Naive B cell (primary cell): ENCODE results near the gene ELAVL1. TPM values are rescaled to one million over a fixed set of nuclear protein-coding genes. Genes with fewer than 3 reads are reported as not detected.

Source experiments
- ATAC-seq, 2 donors: fragments of 150-1000 bp; cut with Tn5 transposase; 2 replicates each; pipeline ENCODE4 v1.10.0; 2021; ENCODE audit warnings: low read depth in 2 of 2, mild to moderate bottlenecking in 2 of 2, moderate library complexity in 2 of 2
- DNase-seq: peaks from one replicate; pipeline ENCODE4 v3.0.0; 2022
- H3K27ac Mint-ChIP-seq, 6 donors: one replicate each; pipeline ENCODE4 v1.8.0; 2020 to 2022; ENCODE audit warnings: mild to moderate bottlenecking in 6 of 6, mixed read lengths in 6 of 6, moderate library complexity in 5 of 6, inconsistent platforms in 2 of 6
- H3K27me3 Mint-ChIP-seq, 3 donors: one replicate each; pipeline ENCODE4 v1.8.0; 2021 to 2022; ENCODE audit warnings: mixed read lengths in 3 of 3, mild to moderate bottlenecking in 1 of 3
- H3K36me3 Mint-ChIP-seq, 2 donors: one replicate each; pipeline ENCODE4 v1.8.0; 2020 to 2022; ENCODE audit warnings: mixed read lengths in 2 of 2, inconsistent platforms in 1 of 2, mild to moderate bottlenecking in 1 of 2
- H3K4me1 Mint-ChIP-seq, 3 donors: one replicate each; pipeline ENCODE4 v1.8.0; 2020 to 2022; ENCODE audit warnings: mixed read lengths in 3 of 3, inconsistent platforms in 1 of 3, mild to moderate bottlenecking in 1 of 3, moderate library complexity in 1 of 3
- H3K4me3 Mint-ChIP-seq, 8 donors: one replicate each; pipeline ENCODE4 v1.8.0; 2020 to 2022; ENCODE audit warnings: mild to moderate bottlenecking in 8 of 8, mixed read lengths in 8 of 8, moderate library complexity in 8 of 8, inconsistent platforms in 2 of 8
- H3K9me3 Mint-ChIP-seq, 7 donors: one replicate each; pipeline ENCODE4 v1.8.0; 2020 to 2022; ENCODE audit warnings: mixed read lengths in 7 of 7, mild to moderate bottlenecking in 5 of 7, inconsistent platforms in 2 of 7, moderate library complexity in 1 of 7
- polyA plus RNA-seq, 6 donors: library from polyadenylated mRNA; unstranded; fragments of 300-500 nt; fragmentation: Illumina TruSeq; gene quantifications; one replicate each; pipeline ENCODE4 v1.2.3, GENCODE V29; 2021; ENCODE audit warnings: low read depth in 6 of 6

The ELAVL1 gene
- polyA plus RNA-seq, 6 donors from 2014 or later = 49.9 to 74.3 (median 59.4) TPM

DNA sequence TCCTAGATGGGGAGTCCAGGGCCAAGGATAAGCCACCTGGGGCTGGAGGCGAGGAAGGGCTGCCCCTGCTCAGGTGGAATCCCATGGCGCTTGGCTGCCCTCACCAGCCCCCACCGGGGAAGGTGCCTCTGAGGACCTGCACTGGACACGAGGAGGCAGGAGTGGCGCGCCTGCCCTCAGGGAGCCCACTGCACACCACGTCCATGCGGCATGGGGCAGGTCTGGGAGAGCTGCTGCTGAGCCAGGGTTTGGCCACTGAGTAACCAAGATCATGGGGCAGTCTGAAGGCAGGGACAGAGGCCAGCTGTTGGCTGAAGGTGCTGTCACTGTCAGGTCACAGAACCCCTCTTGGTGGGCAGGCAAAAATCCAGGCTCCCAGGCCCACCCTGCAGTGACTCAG lies 25.9 kb downstream of the ELAVL1 start:
- no peak for DNase-seq
- Mint-ChIP-seq H3K4me3 (no peak overlapping the region), H3K27me3 (no peaks in the 10 kb centered on the region), H3K9me3 (no peaks in the 10 kb centered on the region), H3K27ac (peak overlapping the region in 1 of 6 donors; percentile 71), H3K4me1 (peaks cover 6 to 8% (median 7%) of the 10 kb centered on the region in 3 donors), H3K36me3 (no peaks in the 10 kb centered on the region)
- no peak for ATAC-seq

DNA sequence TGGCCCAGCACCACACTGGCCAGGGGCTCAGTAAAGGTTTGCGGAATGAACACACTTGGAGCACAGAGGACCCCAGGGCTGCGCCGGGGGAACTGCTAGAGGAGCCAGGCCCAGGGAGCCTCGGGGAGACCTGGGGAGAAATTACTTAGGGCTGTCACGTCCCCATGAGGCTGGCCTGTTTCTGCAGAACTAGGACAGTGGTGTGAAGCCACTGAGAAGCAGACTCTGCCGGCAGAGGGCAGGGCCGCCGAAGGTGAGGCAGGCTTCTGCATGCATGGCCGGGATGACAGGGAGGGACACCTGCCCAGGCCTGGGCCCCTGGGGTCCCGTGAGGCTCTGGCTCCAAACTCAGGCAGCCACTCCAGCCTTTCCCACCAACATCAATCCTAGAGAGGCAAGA lies 26.4 kb downstream of the ELAVL1 start:
- Mint-ChIP-seq H3K27ac (no peak overlapping the region), H3K36me3 (no peaks in the 10 kb centered on the region), H3K9me3 (no peaks in the 10 kb centered on the region)

DNA sequence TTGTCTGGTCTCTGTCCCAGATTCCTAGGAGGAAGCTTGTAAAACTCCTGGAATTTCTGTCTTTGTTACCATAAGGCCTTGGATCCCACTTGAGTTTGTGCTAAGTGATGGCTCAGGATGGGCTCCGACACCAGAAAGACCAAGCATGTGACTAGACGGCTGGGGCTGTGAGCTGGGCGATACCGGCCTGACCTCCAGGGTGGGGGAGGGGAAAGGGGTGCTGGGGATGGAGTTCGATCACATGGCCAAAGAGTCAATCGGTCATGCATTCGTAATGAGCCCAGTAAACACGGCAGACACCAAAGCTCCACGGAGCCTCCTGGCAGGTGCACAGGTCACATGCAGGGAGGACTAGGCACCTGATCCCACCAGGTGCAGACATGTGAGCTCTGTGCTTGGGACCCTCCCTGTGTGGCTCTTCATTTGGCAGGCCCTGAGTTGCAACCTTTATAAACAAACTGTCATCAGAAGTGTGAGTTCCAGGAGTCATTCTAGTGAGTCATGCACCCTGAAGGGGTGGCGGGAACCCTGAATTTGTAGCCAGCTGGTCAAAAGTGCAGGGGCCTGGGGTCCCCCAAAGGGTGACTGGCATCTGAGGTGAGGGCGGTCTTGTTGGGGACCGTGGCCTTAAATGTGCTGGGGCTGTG lies 27.1 kb downstream of the ELAVL1 start:
- Mint-ChIP-seq H3K9me3 (no peaks in the 10 kb centered on the region), H3K36me3 (no peaks in the 10 kb centered on the region), H3K27ac (peak overlapping the region in 1 of 6 donors; percentile 38), H3K4me1 (no peaks in the 10 kb centered on the region), H3K27me3 (no peaks in the 10 kb centered on the region), H3K4me3 (no peak overlapping the region)
- DNase-seq (no peak), ATAC-seq (no peak)

More for the DNA sequence above, 26.4 kb downstream of the ELAVL1 start:
- ATAC-seq (no peak), DNase-seq (no peak)
- Mint-ChIP-seq H3K4me1 (peaks cover 2 to 4% (median 3%) of the 10 kb centered on the region in 3 donors), H3K4me3 (no peak overlapping the region), H3K27me3 (no peaks in the 10 kb centered on the region)

DNA sequence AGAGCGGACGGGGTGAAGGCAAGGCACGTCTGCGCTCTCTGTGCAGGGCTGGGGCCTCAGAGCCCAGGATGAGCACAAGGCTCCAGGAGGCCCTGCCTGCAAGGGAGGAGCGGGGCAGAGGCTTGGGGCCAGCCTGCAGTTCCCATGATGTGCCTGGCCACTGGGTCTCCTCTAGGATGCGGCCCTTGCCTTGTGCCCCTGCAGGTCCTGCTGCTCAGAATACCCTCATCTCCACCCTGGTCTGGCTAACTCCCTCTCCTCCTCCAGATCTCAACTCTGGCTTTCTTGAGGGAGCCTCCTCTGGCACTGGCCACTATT lies 27.8 kb downstream of the ELAVL1 start:
- Mint-ChIP-seq H3K27me3 (no peaks in the 10 kb centered on the region), H3K36me3 (no peaks in the 10 kb centered on the region), H3K4me1 (no peaks in the 10 kb centered on the region), H3K4me3 (no peak overlapping the region), H3K27ac (no peak overlapping the region), H3K9me3 (no peaks in the 10 kb centered on the region)
- DNase-seq = no peak
- no peak for ATAC-seq

DNA sequence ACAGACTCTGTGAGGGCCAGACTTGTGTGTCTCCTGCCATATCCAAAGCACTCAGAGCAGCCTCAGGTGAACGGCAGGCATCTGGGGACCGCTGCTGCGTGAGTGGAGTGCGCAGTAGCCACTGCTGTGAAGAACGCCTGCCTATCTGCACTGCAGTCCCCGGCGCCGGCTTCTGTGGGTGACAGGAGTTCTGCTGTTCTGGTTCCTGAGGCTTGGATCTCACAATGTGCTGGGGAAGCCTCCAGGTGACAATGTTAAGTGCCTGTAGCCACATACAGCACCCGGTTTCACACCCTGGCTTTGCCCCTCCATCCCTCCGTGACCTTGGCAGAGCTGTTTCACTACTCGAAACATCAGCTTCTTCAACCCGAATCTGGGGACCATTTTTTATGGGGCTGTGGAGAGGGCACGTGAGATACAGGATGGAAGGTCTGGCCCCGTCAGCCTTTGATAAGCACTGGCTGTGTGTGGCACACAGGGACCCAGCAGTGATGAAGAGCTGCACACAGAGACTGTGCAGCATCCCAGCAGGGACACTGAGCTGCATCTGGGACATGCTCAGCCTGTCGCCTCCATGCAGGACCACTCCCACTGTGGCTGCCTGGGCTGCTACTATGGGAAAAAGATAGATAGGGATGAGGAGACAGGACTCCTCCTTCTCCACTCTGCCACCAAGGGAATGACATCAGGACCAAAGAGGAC lies 28.3 kb downstream of the ELAVL1 start:
- H3K27ac Mint-ChIP-seq = no peak overlapping the region
- no peak for ATAC-seq
- no peaks in the 10 kb centered on the region for H3K36me3 Mint-ChIP-seq

DNA sequence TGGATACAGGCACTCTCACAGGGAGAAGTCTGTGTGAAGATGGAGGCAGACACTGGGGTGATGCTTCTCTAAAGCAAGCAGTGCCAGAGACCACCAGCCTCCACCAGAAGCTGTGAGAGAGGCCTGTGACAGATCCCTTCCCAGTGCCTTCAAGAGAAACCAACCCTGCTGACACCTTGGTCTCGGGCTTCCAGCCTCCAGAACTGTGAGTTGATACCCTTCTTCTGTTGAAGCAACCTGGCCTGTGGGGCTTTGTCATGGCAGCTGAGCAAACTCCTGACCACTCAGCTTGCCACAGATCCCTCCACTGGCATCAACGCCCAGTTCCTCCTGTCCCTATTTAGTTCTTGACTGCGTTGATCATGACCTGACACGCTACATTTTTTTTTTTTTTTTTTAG lies 29.0 kb downstream of the ELAVL1 start:
- no peak for DNase-seq
- no peak overlapping the region for H3K4me3 Mint-ChIP-seq
- no peaks in the 10 kb centered on the region for H3K36me3 Mint-ChIP-seq
- ATAC-seq = no peak
- no peak overlapping the region for H3K27ac Mint-ChIP-seq
- no peaks in the 10 kb centered on the region for H3K27me3 Mint-ChIP-seq
- no peaks in the 10 kb centered on the region for H3K4me1 Mint-ChIP-seq
- no peaks in the 10 kb centered on the region for H3K9me3 Mint-ChIP-seq

More for the DNA sequence above, 28.3 kb downstream of the ELAVL1 start:
- no peak overlapping the region for H3K4me3 Mint-ChIP-seq
- no peaks in the 10 kb centered on the region for H3K4me1 Mint-ChIP-seq
- no peaks in the 10 kb centered on the region for H3K27me3 Mint-ChIP-seq
- no peaks in the 10 kb centered on the region for H3K9me3 Mint-ChIP-seq
- no peak for DNase-seq

DNA sequence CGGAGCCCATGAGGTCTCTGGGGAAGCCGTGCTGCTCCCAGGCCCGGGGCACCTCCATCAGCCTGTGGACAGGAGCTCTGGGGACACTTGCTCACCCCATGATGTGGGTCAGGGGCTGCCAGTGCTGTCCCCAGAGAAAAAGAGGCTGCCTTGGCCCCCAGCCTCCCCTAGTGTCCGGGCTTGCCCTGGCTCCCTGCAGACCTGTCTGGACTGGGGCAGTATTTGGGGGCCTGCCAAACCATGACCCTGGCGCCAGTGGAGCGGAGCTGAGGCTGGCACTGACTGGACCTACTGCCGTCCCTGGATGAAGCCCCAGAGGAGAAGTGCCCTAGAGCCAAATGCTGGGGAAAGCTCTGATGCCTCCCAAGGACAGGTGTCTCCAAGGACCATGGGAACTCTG lies 30.4 kb downstream of the ELAVL1 start:
- Mint-ChIP-seq H3K27ac (no peak overlapping the region), H3K4me1 (no peaks in the 10 kb centered on the region), H3K4me3 (no peak overlapping the region), H3K9me3 (no peaks in the 10 kb centered on the region), H3K27me3 (no peaks in the 10 kb centered on the region), H3K36me3 (no peaks in the 10 kb centered on the region)
- ATAC-seq (no peak), DNase-seq (no peak)

DNA sequence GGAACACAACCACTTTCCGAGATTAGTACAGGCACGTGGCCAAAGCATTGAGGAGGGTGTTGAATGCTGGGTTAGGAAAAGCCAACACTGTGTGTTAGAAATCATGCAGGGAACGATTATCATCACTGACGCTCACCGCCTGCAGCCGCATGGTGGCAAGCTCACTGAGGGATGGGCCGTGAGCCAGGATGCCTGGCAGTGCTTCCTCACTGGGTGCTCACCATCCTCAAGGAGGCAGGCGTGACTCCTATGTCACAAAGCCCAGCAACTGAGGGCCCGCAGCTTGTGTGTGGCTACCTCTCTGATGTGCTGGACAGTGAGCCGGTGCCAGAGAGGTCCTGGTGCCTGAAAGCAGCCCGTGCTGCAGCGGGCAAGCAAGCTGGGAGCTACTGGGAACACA lies 31.6 kb downstream of the ELAVL1 start:
- no peak overlapping the region for H3K4me3 Mint-ChIP-seq
- peak overlapping the region in 1 of 6 donors; percentile 54 for H3K27ac Mint-ChIP-seq
- DNase-seq (no peak), ATAC-seq (no peak)
- no peaks in the 10 kb centered on the region for H3K4me1 Mint-ChIP-seq
- H3K36me3 Mint-ChIP-seq = no peaks in the 10 kb centered on the region
- no peaks in the 10 kb centered on the region for H3K27me3 Mint-ChIP-seq
- no peaks in the 10 kb centered on the region for H3K9me3 Mint-ChIP-seq

DNA sequence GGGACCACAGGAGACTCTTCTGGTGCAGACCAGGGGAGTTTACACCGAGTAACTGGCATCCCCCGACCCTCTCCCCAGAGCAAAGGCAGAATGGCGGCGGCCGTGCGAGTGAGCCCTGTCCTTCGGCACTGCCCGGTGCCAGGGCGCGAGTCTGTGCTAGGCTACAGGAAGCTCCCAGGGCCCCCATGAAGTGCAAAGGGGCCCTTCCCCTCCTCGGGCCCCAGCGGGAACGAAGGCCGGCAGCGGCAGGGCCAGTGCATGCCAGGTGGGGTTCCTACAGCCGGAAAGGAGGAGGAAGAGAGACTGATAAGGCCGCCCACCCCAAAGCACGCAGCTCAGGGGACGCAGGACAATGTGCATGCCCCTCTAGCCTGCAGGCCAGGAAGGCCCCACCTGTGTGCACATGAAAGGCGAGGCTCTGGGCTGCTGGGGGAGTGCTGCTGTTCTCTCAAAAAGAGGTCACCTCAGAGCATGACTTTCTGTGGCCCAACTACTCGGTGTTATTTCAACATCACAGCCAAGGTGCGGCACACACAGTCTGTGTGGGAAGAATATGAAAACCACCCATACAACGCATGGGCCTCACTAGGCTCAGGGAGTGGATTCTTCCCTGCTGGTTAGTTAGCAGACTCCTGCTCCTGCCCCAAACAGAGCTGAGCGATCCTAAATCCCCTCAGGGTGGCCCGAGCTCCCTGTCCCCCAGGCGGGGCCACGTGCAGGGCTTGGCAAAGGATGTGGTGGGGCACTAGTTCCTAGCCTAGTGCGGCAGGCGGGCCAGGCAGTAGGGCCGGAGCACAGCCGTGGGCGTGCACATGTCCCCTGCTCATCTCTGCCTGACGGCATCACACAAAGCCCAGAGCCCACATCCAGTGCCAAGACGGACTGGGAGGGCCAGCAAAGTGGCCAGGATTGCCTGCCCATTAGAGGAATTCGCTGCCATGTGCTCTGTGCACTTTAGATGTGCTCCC lies 33.6 kb downstream of the ELAVL1 start:
- H3K27me3 Mint-ChIP-seq = no peaks in the 10 kb centered on the region
- ATAC-seq = no peak
- DNase-seq = no peak
- H3K4me1 Mint-ChIP-seq = no peaks in the 10 kb centered on the region
- H3K9me3 Mint-ChIP-seq = no peaks in the 10 kb centered on the region
- H3K27ac Mint-ChIP-seq = no peak overlapping the region
- no peak overlapping the region for H3K4me3 Mint-ChIP-seq
- peaks cover 0 to 5% of the 10 kb centered on the region in 2 donors for H3K36me3 Mint-ChIP-seq

DNA sequence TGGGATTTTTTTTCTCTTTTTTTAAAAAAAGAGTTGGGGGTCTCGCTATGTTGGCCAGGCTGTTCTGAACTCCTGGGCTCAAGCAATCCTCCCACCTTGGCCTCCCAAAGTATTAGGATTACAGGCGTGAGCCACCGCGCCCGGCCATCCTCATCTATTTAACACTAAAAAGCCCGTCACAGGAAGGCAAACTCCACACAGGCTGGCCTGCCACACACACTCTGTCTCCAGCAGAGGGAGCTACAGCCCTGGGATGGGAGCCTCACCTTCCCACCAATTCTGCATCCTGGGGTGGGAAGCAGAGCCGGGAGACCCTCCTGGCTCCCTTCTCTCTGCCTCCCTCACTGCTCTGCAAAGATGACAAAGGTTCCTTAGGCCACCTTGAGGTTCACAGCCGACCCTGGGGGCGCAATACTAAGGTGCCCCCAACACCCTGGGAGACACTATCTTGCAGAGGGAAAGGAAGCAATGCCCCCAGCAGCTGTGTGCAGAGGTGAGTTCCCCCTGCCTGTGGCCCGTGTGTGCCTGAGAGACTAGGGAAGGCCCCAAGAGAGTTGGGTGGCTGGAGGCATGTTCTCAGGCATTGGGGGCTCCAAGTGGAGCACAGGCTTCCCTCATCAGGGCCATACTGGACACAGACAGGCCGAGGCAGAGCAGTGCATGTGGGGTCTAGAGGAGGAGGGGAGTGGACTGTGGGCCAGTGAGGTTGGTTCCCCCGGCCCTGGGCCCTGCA lies 34.6 kb downstream of the ELAVL1 start:
- Mint-ChIP-seq H3K4me3 (no peak overlapping the region), H3K27me3 (no peaks in the 10 kb centered on the region), H3K36me3 (peaks cover 7 to 9% of the 10 kb centered on the region in 2 donors), H3K4me1 (peaks cover 0 to 4% (median 0%) of the 10 kb centered on the region in 3 donors), H3K9me3 (no peaks in the 10 kb centered on the region), H3K27ac (peak overlapping the region in 3 of 6 donors; percentile 13 to 52 (median 41))
- DNase-seq (no peak), ATAC-seq (no peak)

DNA sequence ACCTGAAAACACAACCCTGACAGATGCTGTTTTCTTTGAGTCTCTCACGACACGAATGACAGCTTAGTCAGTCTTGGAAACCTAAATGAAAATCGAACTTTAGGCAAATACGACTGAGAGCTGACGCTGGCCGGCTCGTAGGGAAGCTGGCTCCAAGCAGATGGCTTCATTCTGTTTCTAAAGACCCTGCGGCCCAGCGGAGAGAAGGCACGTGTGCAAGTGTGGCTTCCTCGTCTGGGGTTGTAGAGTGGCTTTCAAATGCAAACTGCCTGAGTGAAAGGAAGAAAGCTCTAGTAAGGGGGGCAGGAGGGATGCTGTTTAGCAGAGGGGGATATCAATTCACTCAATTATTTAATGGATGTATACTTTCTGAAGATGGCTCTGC lies 35.9 kb downstream of the ELAVL1 start:
- Mint-ChIP-seq H3K27me3 (no peaks in the 10 kb centered on the region), H3K4me3 (peak overlapping the region in 2 of 8 donors; percentile 2 to 10), H3K9me3 (no peaks in the 10 kb centered on the region), H3K36me3 (peaks cover 9 to 11% of the 10 kb centered on the region in 2 donors), H3K4me1 (peaks cover 0 to 4% (median 0%) of the 10 kb centered on the region in 3 donors), H3K27ac (peak overlapping the region in 1 of 6 donors; percentile 36)
- DNase-seq = no peak
- no peak for ATAC-seq

DNA sequence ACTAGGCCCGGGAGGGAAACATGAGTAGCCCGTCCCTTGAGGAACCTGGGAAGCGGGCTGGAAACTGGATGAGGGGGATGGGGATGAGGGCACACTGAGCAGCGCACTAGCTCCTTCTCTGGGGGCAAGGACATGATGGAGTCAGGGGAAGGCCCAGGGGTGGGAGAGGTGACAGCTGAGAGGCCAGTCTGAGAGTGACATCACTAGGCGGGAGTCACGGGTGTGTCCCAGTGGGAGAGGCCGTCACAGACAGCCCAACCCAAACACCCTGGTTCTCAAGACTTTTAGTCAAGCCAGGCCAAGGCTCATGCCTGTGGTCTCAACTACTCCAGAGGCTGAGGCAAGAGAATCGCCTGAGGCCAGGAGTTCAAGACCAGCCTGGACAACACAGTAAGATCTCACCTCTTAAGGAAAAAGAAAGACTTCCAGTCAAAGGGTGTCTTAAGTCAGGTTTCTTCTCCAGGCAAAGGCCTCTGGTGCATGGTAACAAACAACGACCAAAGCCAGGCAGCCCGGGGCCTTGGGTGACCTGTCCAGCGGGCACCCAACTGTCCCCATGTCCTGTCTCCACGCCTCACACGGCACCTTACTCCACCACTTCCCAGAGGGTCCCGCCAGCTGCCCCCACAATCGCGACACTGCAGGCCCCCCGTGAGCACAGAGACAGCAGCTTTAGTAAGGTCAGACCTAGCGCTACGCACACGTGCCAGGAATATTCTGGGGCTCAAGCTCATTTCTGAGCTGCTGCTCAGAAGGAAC lies 36.5 kb downstream of the ELAVL1 start:
- peaks cover 9 to 11% of the 10 kb centered on the region in 2 donors for H3K36me3 Mint-ChIP-seq
- H3K4me1 Mint-ChIP-seq = peaks cover 0 to 4% (median 0%) of the 10 kb centered on the region in 3 donors
- no peak for DNase-seq
- H3K27me3 Mint-ChIP-seq = no peaks in the 10 kb centered on the region
- no peaks in the 10 kb centered on the region for H3K9me3 Mint-ChIP-seq
- H3K4me3 Mint-ChIP-seq = peak overlapping the region in 1 of 8 donors; percentile 10
- no peak overlapping the region for H3K27ac Mint-ChIP-seq
- ATAC-seq = no peak
